ENCODE results near the gene SLC25A23. TPM values are rescaled to one million over a fixed set of nuclear protein-coding genes. Genes with fewer than 3 reads are reported as not detected.
"Not testable (repeated sequence)": the region's sequence is repeated elsewhere in the genome, so short reads cannot be mapped to it uniquely, and the experiment has no call there.

Gene SLC25A23
- 3.3 and 7.3 TPM in 2 replicates for polyA plus RNA-seq (2011; rRNA removed)
- polyA plus RNA-seq (2012; cell fraction: cytosol; rRNA removed) = 6.0 and 7.7 TPM in 2 replicates
- polyA plus RNA-seq (2012; cell fraction: nucleus; rRNA removed) = 8.3 and 9.4 TPM in 2 replicates
- 15.5 to 18.6 TPM (median 18.2 TPM) in 3 replicates for polyA plus RNA-seq (2017; fragmentation: RNase III; extraction: RNeasy Plus Mini Kit Qiagen cat#74134 plus additional on column Dnase treatment)
- 6.6 and 14.3 TPM in 2 replicates for polyA minus RNA-seq (2011; rRNA and poly(A)+ RNA removed)

DNA sequence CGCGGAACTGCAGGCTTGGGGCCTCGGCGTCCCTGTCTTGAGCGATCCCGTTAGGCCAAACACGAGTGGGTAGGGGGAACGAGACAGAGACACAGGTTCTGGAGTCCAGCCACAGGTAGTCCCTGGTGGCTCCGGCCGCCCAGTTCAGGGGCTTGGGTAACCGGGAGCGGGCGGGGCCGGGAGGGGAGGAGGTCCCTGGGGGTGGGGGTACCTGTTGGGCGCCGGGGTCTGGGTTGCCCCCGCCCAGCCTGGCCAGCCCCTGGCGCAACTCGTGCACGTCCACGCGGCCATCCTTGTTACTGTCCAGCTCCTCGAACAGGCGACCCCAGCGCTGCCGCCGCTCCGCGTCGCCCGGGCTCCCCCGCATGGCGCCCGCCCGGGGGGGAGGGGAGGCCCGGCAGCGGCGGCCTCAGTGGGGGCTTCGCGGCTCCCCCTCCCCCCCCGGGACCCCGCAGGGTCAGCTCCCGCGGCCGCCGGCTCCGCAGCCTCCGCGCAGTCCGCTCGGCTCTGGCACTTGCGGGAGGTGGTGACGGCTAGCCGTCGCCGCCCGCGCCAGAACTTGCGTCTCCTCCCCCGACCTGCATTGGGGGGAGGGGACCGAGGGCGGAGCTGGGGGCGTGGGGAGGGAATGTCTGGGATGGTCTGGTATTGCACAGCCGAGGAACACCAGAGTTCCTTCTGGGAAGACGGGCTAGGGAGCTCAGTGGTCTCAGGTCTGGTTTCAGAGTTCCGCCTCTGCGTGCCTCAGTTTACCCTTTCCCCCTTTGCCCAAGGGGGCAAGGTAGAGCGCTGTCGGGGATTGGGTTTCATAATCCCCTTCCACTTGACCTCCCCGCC lies at the start of gene SLC25A23:
SLC25A23 (minus strand) TSS at position 531 of the 837 bp plus-strand sequence; CDS start at position 367, 164 bp downstream.
- no peaks in the 10 kb centered on the region; the same call in 2 of the 3 replicates for H3K9me3 ChIP-seq
- ChIA-PET POLR2A (interaction anchor here (0.9 kb wide), 1 partner anchor 67 kb away, joined by 3 read pairs; the partner anchor contains the start of gene GTF2F1), CTCF (interaction anchor here (0.8 to 1.1 kb wide), 2 partner anchors 24 to 61 kb away, joined by 3 to 4 read pairs; no protein-coding TSS in a partner anchor)
- H3K4me1 ChIP-seq = peaks cover 10% of the 10 kb centered on the region
- ATAC-seq = peak; percentile 80
- peak within 1 kb of the TSS; percentile 87 for H3K4me2 ChIP-seq
- TF ChIP-seq KDM1A (IDR thresholded peaks at IDR 0.05; ENCODE audit: low read depth) (no peak), NPAS2 (CRISPR knock-in tag; IDR thresholded peaks at IDR 0.05; ENCODE audit: borderline replicate concordance) (no peak), RCOR1 (IDR thresholded peaks at IDR 0.05; ENCODE audit: low read depth, low read length) (no peak), ZNF302 (CRISPR knock-in tag; IDR thresholded peaks at IDR 0.05) (no peak), CHD4 (IDR thresholded peaks at IDR 0.05; ENCODE audit: borderline replicate concordance) (no peak), POLR2A (IDR thresholded peaks at IDR 0.05; ENCODE audit: low read length) (no peak), GATA3 (IDR thresholded peaks at IDR 0.05; ENCODE audit: borderline replicate concordance) (no peak)
- TF ChIP-seq, protein P1, sequence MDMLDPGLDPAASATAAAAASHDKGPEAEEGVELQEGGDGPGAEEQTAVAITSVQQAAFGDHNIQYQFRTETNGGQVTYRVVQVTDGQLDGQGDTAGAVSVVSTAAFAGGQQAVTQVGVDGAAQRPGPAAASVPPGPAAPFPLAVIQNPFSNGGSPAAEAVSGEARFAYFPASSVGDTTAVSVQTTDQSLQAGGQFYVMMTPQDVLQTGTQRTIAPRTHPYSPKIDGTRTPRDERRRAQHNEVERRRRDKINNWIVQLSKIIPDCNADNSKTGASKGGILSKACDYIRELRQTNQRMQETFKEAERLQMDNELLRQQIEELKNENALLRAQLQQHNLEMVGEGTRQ (IDR thresholded peaks at IDR 0.05) = no peak
- TF ChIP-seq, protein P2, sequence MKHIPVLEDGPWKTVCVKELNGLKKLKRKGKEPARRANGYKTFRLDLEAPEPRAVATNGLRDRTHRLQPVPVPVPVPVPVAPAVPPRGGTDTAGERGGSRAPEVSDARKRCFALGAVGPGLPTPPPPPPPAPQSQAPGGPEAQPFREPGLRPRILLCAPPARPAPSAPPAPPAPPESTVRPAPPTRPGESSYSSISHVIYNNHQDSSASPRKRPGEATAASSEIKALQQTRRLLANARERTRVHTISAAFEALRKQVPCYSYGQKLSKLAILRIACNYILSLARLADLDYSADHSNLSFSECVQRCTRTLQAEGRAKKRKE (CRISPR knock-in tag; IDR thresholded peaks at IDR 0.05; ENCODE audit: low read depth) = no peak
- TF ChIP-seq, protein P3, sequence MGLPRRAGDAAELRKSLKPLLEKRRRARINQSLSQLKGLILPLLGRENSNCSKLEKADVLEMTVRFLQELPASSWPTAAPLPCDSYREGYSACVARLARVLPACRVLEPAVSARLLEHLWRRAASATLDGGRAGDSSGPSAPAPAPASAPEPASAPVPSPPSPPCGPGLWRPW (IDR thresholded peaks at IDR 0.05) = no peak
- TF ChIP-seq, protein P4, sequence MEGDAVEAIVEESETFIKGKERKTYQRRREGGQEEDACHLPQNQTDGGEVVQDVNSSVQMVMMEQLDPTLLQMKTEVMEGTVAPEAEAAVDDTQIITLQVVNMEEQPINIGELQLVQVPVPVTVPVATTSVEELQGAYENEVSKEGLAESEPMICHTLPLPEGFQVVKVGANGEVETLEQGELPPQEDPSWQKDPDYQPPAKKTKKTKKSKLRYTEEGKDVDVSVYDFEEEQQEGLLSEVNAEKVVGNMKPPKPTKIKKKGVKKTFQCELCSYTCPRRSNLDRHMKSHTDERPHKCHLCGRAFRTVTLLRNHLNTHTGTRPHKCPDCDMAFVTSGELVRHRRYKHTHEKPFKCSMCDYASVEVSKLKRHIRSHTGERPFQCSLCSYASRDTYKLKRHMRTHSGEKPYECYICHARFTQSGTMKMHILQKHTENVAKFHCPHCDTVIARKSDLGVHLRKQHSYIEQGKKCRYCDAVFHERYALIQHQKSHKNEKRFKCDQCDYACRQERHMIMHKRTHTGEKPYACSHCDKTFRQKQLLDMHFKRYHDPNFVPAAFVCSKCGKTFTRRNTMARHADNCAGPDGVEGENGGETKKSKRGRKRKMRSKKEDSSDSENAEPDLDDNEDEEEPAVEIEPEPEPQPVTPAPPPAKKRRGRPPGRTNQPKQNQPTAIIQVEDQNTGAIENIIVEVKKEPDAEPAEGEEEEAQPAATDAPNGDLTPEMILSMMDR (IDR thresholded peaks at IDR 0.05) = no peak
- peak; percentile 66 to 76 for DNase-seq (ENCODE audit: low read depth in 1 of 2, low spot score in 1 of 2)
- peak within 1 kb of the TSS; percentile 83 for H3K4me3 ChIP-seq
- H3K27ac ChIP-seq = peak within 1 kb of the TSS; percentile 79 to 91
- no peak for FAIRE-seq
- WGBS (ENCODE audit: missing lambda C conversion rate) = 2% methylated on average over 5 of the region's 70 CpGs

DNA sequence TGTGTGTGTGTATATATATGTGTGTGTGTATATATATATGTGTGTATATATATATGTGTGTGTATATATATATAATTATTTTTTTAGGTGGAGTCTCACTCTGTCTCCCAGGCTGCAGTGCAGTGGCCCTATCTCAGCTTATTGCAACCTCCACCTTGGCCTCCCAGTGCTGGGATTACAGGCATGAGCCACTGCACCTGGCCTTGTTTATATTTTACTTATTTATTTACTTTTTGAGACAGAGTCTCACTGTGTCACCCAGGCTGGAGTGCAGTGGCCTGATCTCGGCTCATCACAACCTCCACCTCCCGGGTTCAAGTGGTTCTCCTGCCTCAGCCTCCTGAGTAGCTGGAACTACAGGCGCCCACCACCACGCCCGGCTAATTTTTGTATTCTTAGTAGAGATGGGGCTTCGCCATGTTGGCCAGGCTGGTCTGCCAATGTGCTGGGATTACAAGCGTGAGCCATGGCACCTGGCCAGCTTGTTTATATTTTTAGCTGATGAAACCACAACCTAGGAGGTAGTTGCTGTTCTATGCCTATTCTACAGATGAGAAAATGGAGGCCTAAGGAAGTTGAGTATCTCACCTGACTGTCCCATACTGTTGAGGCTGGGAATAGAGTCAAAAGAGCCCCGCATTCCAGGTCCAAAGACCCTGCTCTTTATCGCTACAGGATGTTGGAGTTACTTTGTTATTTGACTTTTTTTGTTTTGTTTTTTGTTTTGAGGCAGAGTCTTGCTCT lies 48.6 kb upstream of the SLC25A23 start:
- H3K27ac ChIP-seq; H3K9me3 ChIP-seq; POLR2A ChIA-PET; DNase-seq (ENCODE audit: low read depth in 1 of 2, low spot score in 1 of 2); H3K4me3 ChIP-seq; H3K4me2 ChIP-seq; ATAC-seq; H3K4me1 ChIP-seq; FAIRE-seq: not testable (repeated sequence)
- CTCF ChIA-PET = interaction anchor here (0.7 to 3.0 kb wide), 3 partner anchors 9 to 360 kb away, joined by 3 to 10 read pairs (median 3); no protein-coding TSS in a partner anchor
- WGBS (ENCODE audit: missing lambda C conversion rate) = 82% methylated on average over 9 of the region's 9 CpGs

DNA sequence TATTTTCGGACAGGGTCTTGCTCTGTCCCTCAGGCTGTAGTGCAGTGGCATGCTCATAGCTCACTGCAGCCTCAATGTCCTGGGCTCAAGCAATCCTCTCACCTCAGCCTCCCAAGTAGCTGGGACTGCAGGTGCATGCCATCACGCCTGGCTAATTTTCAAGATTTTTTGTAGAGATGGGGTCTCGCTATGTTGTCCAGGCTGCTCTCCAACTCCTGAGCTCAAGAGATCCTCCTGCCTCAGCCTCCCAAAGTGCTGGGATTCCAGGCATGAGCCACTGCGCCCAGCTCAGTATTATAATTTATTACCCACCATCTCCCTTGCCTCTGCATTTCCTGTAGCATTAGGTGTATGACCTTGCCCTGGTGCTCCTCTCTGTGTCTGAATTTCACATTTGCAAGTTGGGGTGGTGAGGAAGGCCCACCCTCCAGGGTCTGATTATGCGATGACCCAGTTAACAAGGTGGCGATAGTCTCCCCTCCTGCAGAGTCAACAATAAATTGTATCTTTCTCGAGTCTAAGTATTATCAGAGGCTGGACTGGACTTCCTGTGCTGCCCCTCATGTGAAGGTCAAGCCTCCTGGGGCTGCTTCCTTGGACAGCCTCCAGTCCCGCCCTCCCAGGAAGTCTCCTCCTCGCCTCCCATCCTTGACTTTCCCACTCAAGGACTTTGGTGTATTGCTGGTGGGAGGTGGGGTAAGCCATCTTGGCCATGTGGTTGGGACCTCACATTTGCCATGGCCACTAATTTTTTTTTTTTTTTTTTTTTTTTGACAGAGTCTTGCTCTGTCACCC lies 44.0 kb upstream of the SLC25A23 start:
- Histone ChIP-seq H3K4me3 (no peak overlapping the region), H3K4me1 (peaks cover 5% of the 10 kb centered on the region; the same call in 2 of the 3 replicates), H3K27ac (no peak overlapping the region), H3K4me2 (no peak overlapping the region), H3K9me3 (no peaks in the 10 kb centered on the region)
- DNase-seq (ENCODE audit: low read depth in 1 of 2, low spot score in 1 of 2) = no peak
- WGBS (ENCODE audit: missing lambda C conversion rate) = 85% methylated on average over 9 of the region's 9 CpGs
- CTCF ChIA-PET = interaction anchor here (0.7 to 1.6 kb wide), 4 partner anchors 13 to 303 kb away, joined by 3 to 5 read pairs (median 3); partner anchors contain the start of gene DENND1C
- ATAC-seq = no peak
- no peak for TF ChIP-seq HOXA7 (CRISPR knock-in tag; IDR thresholded peaks at IDR 0.05)
- TF ChIP-seq FOSB (CRISPR knock-in tag; IDR thresholded peaks at IDR 0.05) = no peak
- TF ChIP-seq, protein P1 (IDR thresholded peaks at IDR 0.05) = no peak
- no peak for TF ChIP-seq EHF (CRISPR knock-in tag; IDR thresholded peaks at IDR 0.05)
- no peak for TF ChIP-seq BHLHE40 (IDR thresholded peaks at IDR 0.05; ENCODE audit: low read depth, low read length)
- no peak for TF ChIP-seq JUN (IDR thresholded peaks at IDR 0.05)
- no peak for TF ChIP-seq POLR2AphosphoS2 (conservative IDR thresholded peaks at IDR 0.05; ENCODE audit: low read length)
- no peak for FAIRE-seq
- POLR2A ChIA-PET = no interaction called here
